Measurements from ENCODE around the gene PAEP.

PAEP gene

DNA sequence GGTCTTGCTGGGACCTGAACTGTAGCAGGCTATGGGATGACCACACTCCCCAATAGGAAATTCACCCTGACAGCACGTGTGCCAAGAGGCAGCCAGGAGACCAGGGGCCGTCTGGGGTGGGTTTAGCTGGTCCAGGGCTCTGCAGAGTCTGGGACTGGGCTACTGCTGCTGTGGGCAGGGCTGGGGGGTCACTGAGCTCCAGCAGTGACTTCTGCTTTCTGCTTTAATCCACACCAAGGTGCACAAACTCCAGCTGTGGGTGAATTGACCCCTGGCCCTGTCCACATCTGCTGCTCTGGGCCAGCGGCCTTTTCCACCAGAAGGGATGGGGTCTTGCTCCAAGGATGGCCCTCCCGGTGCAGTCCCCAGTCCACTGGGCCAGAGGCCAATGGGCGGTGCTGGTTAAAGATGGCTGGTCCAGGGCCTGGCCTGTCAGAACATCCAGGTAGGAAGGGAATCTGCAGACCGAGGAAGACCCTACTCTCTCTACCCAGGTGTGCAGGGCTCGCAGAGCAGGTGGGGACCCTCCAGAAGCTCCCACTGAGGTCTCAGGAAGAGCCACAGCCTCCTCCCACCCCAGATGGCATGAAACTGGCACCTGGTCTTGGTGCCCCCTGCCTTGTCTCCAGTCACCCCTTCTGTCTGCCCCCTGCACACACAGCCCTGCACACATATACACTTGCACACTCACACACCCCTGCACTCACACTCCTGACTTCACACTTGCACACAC lies 49.8 kb downstream of the PAEP start:
- DNase-seq (ENCODE audit: extremely low spot score, insufficient read length, low read depth) (no peak), FAIRE-seq (no peak)

DNA sequence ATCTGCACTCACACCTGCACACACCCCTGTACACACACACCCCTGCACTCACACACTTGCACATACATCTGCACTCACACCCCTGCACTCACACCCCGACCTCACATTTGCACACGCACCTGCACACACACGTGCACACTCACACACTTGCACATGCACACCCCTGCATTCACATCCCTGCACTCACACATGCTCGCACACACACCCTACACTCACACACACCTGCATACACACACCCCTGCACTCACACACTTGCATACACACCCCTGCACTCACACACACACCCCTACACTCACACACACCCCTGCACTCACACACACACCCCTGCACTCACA lies 50.3 kb downstream of the PAEP start:
- no peak for FAIRE-seq
- no peak for DNase-seq (ENCODE audit: extremely low spot score, insufficient read length, low read depth)

DNA sequence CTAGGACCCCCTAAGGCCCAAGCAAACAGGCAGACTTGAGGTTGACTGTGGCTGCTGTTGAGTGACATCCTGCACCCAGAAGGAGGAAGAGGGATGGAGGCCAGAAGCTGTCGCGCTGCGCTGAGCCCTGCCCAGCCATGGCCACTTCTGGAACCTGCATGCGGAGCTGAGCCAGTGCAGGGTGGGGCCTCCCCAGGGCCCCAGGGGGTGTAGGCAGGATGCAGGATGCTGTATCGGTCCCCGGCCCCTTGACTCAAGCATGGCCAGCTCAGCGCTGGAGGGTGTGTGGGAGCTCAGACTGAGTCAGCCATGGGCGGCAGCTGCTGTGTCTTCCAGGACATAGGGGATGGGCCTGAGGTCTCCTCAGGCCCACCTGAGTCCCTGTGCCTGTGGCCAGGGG lies 50.9 kb downstream of the PAEP start:
- FAIRE-seq (no peak), DNase-seq (ENCODE audit: extremely low spot score, insufficient read length, low read depth) (no peak)

DNA sequence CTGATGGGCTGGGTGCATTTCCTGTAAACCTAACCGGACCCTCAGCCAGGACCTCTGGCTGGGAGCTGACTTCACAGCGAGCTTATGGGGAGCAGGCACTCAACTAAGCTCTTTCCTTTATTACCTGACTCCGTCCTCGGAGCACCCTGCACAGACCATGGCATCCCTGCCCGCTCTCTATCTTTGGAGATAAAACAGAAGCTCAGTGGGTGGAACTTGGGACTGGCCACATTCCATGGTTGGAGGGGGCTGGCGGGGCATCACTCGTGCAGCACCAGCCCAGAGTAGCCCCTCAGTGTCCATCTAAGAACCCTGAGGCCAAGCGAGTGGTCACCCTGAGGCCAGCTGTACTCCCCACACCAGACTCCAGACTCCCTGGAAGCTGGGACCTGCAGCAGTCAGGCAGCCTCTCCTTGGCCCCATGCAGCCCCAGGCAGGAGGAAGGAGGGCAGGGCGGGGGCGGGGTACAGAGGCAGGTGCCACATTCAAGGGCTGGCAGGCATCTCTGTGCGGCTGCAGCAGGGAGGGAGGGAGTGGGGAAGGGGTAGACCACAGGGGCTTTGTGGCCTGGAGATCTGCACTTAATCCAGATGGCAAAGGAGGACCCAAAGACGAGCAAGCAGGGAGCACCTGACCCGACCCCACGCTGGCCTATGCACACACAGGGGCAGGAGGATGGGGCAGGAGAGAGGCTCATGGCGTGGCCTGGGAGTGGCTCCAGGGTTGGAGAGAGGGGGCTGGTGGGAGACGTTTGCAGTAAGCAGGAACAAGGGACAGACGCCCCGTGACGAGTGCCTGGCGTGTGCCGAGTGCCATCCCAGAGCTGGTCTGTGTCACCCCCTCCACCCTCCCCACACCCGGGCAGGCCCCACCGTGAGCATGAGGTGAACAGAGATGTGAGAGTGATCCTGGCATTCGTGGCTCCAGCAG lies 51.7 kb downstream of the PAEP start:
- FAIRE-seq: no peak

DNA sequence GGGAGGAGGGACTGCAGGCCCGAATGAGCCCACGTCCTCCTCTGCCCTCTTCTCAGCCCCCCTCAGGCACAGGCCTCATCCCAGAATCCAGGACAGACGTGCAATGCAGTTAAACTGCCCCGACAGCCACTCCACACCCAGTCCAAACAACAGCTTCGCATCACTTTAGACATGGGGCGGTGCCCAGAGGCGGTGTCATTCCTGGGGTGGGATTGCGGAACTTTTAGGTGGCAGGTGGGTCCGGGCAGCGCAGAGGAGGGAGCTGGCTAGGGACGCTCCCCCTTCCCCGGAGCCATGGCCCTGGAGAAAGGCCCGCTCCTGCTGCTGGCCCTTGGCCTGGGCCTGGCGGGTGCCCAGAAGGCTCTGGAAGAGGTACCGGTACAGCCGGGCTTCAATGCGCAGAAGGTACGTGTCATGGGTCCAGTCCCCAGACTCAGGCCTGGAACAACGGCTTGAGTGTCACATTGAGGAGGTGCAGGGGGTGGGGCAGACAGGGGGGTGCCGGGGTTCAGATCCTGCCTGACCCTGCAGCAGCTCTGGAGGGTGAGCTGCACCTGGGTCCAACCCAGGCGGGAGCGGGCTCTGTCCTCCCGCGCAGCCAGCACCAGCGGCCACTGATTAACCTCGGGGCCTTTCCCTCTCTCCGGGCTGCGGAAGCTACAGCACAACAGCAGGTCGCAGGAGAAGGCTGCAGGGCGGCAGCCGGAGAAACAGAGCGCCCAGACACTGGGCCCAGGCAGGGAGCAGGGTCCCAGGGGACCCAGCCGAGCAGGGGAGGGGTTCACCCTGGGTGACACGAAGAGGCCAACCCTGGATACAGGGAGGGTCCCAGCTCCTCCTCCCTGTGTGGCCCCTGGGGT lies 52.6 kb downstream of the PAEP start:
- FAIRE-seq (no peak), DNase-seq (ENCODE audit: extremely low spot score, insufficient read length, low read depth) (no peak)

More for the DNA sequence above, 51.7 kb downstream of the PAEP start:
- DNase-seq (ENCODE audit: extremely low spot score, insufficient read length, low read depth): no peak

DNA sequence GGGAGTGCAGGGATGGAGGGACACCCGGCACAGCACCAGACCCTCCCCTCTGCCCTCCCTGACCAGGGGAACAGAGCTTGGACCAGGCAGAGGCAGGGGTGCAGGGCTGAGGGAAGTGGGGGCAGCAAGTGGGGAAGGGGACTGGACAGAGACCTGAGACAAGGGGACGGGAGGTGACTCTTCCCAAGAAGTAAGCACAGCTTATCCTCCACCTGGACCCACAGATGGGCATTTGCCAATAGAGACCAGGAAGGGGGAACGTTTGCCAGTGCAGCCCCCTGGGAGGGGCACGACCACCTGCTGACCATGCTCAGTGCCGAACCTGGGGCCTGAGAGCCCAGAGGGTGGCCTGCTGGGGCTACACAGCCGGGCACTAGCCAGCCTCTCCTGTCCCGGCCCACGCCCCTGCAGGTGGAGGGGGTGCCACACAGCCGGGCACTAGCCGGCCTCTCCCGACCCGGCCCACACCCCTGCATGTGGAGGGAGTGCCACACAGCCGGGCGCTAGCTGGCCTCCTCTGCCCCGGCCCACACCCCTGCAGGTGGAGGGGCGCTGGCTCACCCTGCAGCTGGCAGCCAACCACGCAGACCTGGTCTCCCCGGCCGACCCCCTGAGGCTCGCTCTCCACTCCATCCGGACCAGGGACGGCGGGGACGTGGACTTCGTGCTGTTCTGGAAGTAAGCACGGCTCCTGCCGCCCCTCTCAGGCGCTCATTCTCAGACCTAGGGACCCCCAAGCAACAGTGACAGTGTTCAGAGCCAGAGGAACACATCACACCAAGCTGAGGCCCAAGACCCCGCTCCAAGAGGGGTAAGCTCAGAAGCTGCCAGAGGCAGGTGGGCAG lies 53.5 kb downstream of the PAEP start:
- DNase-seq (ENCODE audit: extremely low spot score, insufficient read length, low read depth) (no peak), FAIRE-seq (no peak)

DNA sequence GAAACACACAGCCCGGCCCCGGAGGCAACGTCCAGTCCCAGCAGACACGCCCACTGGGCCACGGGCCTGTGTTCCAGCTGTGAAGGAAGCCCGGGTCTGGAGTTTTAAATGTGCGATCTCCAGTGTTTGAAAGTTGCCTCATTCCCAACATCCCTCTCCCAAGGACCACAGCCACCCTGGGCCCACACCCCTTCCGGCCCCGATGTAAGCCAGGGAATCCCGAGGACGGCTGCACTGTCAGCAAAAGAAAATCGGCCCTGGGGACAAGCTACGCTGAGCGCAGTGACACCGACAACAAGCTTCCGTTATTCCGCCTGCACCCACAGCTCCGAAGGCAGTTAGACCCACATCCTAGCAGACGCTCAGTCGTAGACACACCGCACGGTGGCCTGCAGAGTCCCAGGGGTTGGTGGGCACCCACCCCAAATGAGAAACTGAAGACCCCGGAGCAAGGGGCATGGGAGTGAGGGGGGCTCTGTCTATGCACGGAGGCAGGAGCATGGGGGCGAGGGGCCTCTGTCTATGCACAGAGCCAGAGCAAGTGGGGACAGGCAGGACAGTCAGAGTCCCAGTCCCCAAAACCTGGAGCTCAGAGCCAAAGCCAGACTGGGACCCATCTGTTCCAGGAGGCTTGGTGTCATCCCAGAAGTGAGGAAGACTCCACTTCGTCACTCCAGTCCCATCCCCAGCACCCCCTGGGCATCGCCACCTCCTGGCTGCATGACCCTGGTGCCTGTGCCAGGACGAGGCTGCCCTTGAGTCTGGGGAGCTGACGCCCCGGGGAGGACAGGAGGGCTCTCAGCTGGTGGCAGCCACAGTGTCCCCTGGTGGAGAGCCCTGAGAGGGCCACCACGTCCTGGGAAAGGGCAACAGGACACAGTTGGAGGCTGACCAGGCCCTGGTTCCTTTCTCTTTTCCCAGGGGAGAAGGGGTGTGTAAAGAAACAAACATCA lies 54.4 kb downstream of the PAEP start:
- no peak for DNase-seq (ENCODE audit: extremely low spot score, insufficient read length, low read depth)
- no peak for FAIRE-seq
